HEK293 (cell line): ENCODE measurements around the gene COBL.

Source experiments
- CTCF ChIA-PET: fragments of 350-600 bp; formaldehyde crosslinking; extraction: SDS; loops from one replicate; lab custom pipeline; 2021; ENCODE audit warnings: antibody characterized with exemption; lab: Yijun Ruan, JAX
- POLR2A ChIA-PET: fragments of 300-600 bp; formaldehyde crosslinking; extraction: SDS; loops from one replicate; lab custom pipeline; 2020; ENCODE audit warnings: antibody characterized with exemption, inconsistent platforms; lab: Yijun Ruan, JAX
- H3K27ac ChIP-seq: fragments of 200-500 bp; sonication (Bioruptor generic); 2 replicates; pipeline ENCODE4 v1.5.1; 2014; ENCODE audit warnings: low read depth, low read length, control low read depth, inconsistent platforms; ENCODE audit errors: extremely low read depth
- H3K36me3 ChIP-seq, 2 experiments: fragments of 200-500 bp in 1 of 2; sonication (Bioruptor generic) in 1 of 2; 1 replicate in 1 of 2; 2 replicates in 1 of 2; pipeline ENCODE4 v1.5.1; 2014 to 2017; ENCODE audit warnings: inconsistent platforms in 2 of 2, low read length in 2 of 2; ENCODE audit not compliant: control insufficient read depth in 2 of 2, insufficient read depth in 1 of 2
- H3K4me1 ChIP-seq: fragments of 200-500 bp; sonication (Bioruptor generic); 2 replicates; pipeline ENCODE4 v1.5.1; 2014; ENCODE audit warnings: mild to moderate bottlenecking, low read length, inconsistent platforms; ENCODE audit not compliant: control insufficient read depth, insufficient read depth
- H3K4me3 ChIP-seq: 2 replicates; pipeline ENCODE4 v1.5.1; 2011; ENCODE audit warnings: low read depth, mild to moderate bottlenecking, control low read depth, low read length, moderate library complexity
- H3K9me3 ChIP-seq: fragments of 200-500 bp; sonication (Bioruptor generic); 2 replicates; pipeline ENCODE4 v1.5.1; 2014; ENCODE audit warnings: low read depth, low read length, inconsistent platforms; ENCODE audit not compliant: control insufficient read depth, insufficient read depth
- ELK4 ChIP-seq: IDR thresholded peaks from 2 replicates; pipeline ENCODE4 v1.6.1; 2011; ENCODE audit warnings: mild to moderate bottlenecking, low read depth, low read length, borderline replicate concordance
- OSR2 ChIP-seq: fragments of 450-650 bp; formaldehyde crosslinking; IDR thresholded peaks from 2 replicates; pipeline ENCODE4 v1.5.1; 2016; ENCODE audit warnings: missing biosample characterization, missing genetic modification characterization
- PRDM4 ChIP-seq: fragments of 450-650 bp; formaldehyde crosslinking; IDR thresholded peaks from 2 replicates; pipeline ENCODE4 v1.5.1; 2017; ENCODE audit warnings: missing biosample characterization, missing genetic modification characterization
- RBAK ChIP-seq: fragments of 450-650 bp; formaldehyde crosslinking; IDR thresholded peaks from 2 replicates; pipeline ENCODE4 v1.5.1; 2016; ENCODE audit warnings: missing biosample characterization, missing genetic modification characterization
- REST ChIP-seq: fragments of 450-650 bp; formaldehyde crosslinking; IDR thresholded peaks from 2 replicates; pipeline ENCODE4 v1.5.1; 2016; ENCODE audit warnings: missing biosample characterization, missing genetic modification characterization
- SCRT2 ChIP-seq: fragments of 450-650 bp; formaldehyde crosslinking; IDR thresholded peaks from 2 replicates; pipeline ENCODE4 v1.5.1; 2016; ENCODE audit warnings: missing biosample characterization, missing genetic modification characterization
- SP3 ChIP-seq: fragments of 450-650 bp; formaldehyde crosslinking; IDR thresholded peaks from 2 replicates; pipeline ENCODE4 v1.5.1; 2016; ENCODE audit warnings: missing biosample characterization, missing genetic modification characterization
- ZBTB49 ChIP-seq: fragments of 450-650 bp; formaldehyde crosslinking; IDR thresholded peaks from 2 replicates; pipeline ENCODE4 v1.5.1; 2016; ENCODE audit warnings: missing biosample characterization, missing genetic modification characterization, low read depth
- ZBTB6 ChIP-seq: fragments of 450-650 bp; formaldehyde crosslinking; IDR thresholded peaks from 2 replicates; pipeline ENCODE4 v1.5.1; 2017; ENCODE audit warnings: missing biosample characterization, missing genetic modification characterization
- ZBTB8A ChIP-seq: fragments of 450-650 bp; formaldehyde crosslinking; IDR thresholded peaks from 2 replicates; pipeline ENCODE4 v1.5.1; 2016; ENCODE audit warnings: missing biosample characterization, missing genetic modification characterization
- ZNF121 ChIP-seq: fragments of 450-650 bp; formaldehyde crosslinking; IDR thresholded peaks from 2 replicates; pipeline ENCODE4 v1.5.1; 2016; ENCODE audit warnings: missing biosample characterization, missing genetic modification characterization
- ZNF335 ChIP-seq: fragments of 450-650 bp; formaldehyde crosslinking; conservative IDR thresholded peaks from 2 replicates; pipeline ENCODE4 v1.5.1; 2016; ENCODE audit warnings: missing biosample characterization, missing genetic modification characterization
- ZNF530 ChIP-seq: fragments of 450-650 bp; formaldehyde crosslinking; IDR thresholded peaks from 2 replicates; pipeline ENCODE4 v1.5.1; 2016; ENCODE audit warnings: low read depth, missing biosample characterization, missing genetic modification characterization
- ZNF623 ChIP-seq: fragments of 450-650 bp; formaldehyde crosslinking; IDR thresholded peaks from 2 replicates; pipeline ENCODE4 v1.5.1; 2016; ENCODE audit warnings: missing biosample characterization, missing genetic modification characterization
- ZNF654 ChIP-seq: fragments of 450-650 bp; formaldehyde crosslinking; IDR thresholded peaks from 2 replicates; pipeline ENCODE4 v1.5.1; 2016; ENCODE audit warnings: low read depth, missing biosample characterization, missing genetic modification characterization
- ZNF792 ChIP-seq: fragments of 450-650 bp; formaldehyde crosslinking; IDR thresholded peaks from 2 replicates; pipeline ENCODE4 v1.5.1; 2016; ENCODE audit warnings: missing biosample characterization, missing genetic modification characterization

Gene COBL

GRCh38 chr7:51244053-51244452 lies 72.6 kb downstream of the COBL start:
- POLR2A ChIA-PET, result no interaction called here
- CTCF ChIA-PET, result interaction anchor here (0.6 to 1.4 kb wide), 3 partner anchors 81 to 123 kb away, joined by 3 to 4 read pairs (median 3); no protein-coding TSS in a partner anchor
- no peak overlapping the region for H3K4me3 ChIP-seq
- TF ChIP-seq ZNF335 (tag by site-specific recombination), result no peak
- no peak for TF ChIP-seq SCRT2
- no peak for TF ChIP-seq ZNF121 (tag by site-specific recombination)
- TF ChIP-seq ZNF530, result no peak
- no peak for TF ChIP-seq ZBTB6 (tag by site-specific recombination)
- TF ChIP-seq ZNF792 (tag by site-specific recombination), result no peak
- no peak for TF ChIP-seq ZNF654
- no peak for TF ChIP-seq OSR2 (tag by site-specific recombination)
- no peak for TF ChIP-seq ZBTB8A (tag by site-specific recombination)
- no peak for TF ChIP-seq REST (tag by site-specific recombination)
- TF ChIP-seq PRDM4 (tag by site-specific recombination), result no peak
- no peak for TF ChIP-seq ZNF623 (tag by site-specific recombination)
- TF ChIP-seq ZBTB49, result no peak
- TF ChIP-seq ELK4, result no peak
- no peak for TF ChIP-seq RBAK
- TF ChIP-seq SP3 (tag by site-specific recombination), result no peak
- H3K9me3 ChIP-seq, result no peaks in the 10 kb centered on the region
- H3K36me3 ChIP-seq, result no peaks in the 10 kb centered on the region
- no peaks in the 10 kb centered on the region for H3K4me1 ChIP-seq
- H3K27ac ChIP-seq, result no peak overlapping the region
